Left colon (tissue), 2 donors: ENCODE data around the gene IGF1R. TPM values are rescaled to one million over a fixed set of nuclear protein-coding genes. Genes with fewer than 3 reads are reported as not detected.

Experiments
- ATAC-seq: fragments of 200-7000 bp; cut with Tn5 transposase; one replicate; pipeline ENCODE4 v1.9.1; 2020; ENCODE audit warnings: mild to moderate bottlenecking, moderate library complexity
- DNase-seq, 2 donors: peaks; one replicate each; pipeline ENCODE4 v3.0.0-alpha.2; 2020
- intact Hi-C, 2 donors: fragments of 100-400 bp; cut with DNase I in 1 of 2; cut with micrococcal nuclease in 1 of 2; formaldehyde crosslinking; loops; one replicate each; pipeline versions ENCODE4 v1.11.2 to v1.14.0; 2022; cut with DNase I, micrococcal nuclease
- total RNA-seq, 2 donors: library from RNA; stranded (reverse); fragmentation: NEBNext Ultra II Directional; extraction: Animal tissue kit (Norgen Biotek cat#: 25700); gene quantifications; one replicate each; pipeline ENCODE4 v1.2.1, GENCODE V29; 2021
- donor health status: DM: no; HTN: no; CAD: no.
- donor health status: DM: yes; HTN: yes; CAD: no.

The IGF1R gene
- total RNA-seq, 2 donors from 2014 or later: 40.2 to 42.0 TPM

GRCh38 chr15:98755781-98756180 is 107.4 kb downstream of the IGF1R start:
- ATAC-seq (no peak), DNase-seq (no peak)
- intact Hi-C loops: no loop called here

GRCh38 chr15:98758224-98758623 is 109.9 kb downstream of the IGF1R start:
- DNase-seq: no peak
- no peak for ATAC-seq

GRCh38 chr15:98759277-98759676 is 110.9 kb downstream of the IGF1R start:
- DNase-seq (no peak), ATAC-seq (no peak)
- intact Hi-C loops: no loop called here

More at GRCh38 chr15:98758224-98758623, 109.9 kb downstream of the IGF1R start:
- intact Hi-C loops: no loop called here

- ATAC-seq (peak; percentile 71), DNase-seq (peak in 1 of 2 donors; percentile 29)
- intact Hi-C loops: no loop called here
These were observed 111.9 kb downstream of the IGF1R start for GRCh38 chr15:98760112-98760826.

- no peak for ATAC-seq
- intact Hi-C loops: no loop called here
These were observed 112.6 kb downstream of the IGF1R start for GRCh38 chr15:98760975-98761374.

GRCh38 chr15:98763179-98763578 is 114.8 kb downstream of the IGF1R start:
- intact Hi-C loops: no loop called here
- peak; percentile 50 for ATAC-seq

More at GRCh38 chr15:98760975-98761374, 112.6 kb downstream of the IGF1R start:
- no peak for DNase-seq

GRCh38 chr15:98764291-98764690 is 116.0 kb downstream of the IGF1R start:
- no peak for ATAC-seq
- intact Hi-C loops: no loop called here

More at GRCh38 chr15:98763179-98763578, 114.8 kb downstream of the IGF1R start:
- no peak for DNase-seq

GRCh38 chr15:98765610-98766009 is 117.3 kb downstream of the IGF1R start:
- ATAC-seq: no peak

More at GRCh38 chr15:98764291-98764690, 116.0 kb downstream of the IGF1R start:
- DNase-seq: no peak

GRCh38 chr15:98767692-98768091 is 119.4 kb downstream of the IGF1R start:
- ATAC-seq (no peak), DNase-seq (no peak)
- intact Hi-C loops: no loop called here

More at GRCh38 chr15:98765610-98766009, 117.3 kb downstream of the IGF1R start:
- no peak for DNase-seq
- intact Hi-C loops: no loop called here

GRCh38 chr15:98769867-98770266 is 121.5 kb downstream of the IGF1R start:
- DNase-seq (no peak), ATAC-seq (no peak)
- intact Hi-C loops: loop anchor here in 1 of 2 donors (10.0 kb wide), 3 partner anchors 115 to 245 kb away; no protein-coding TSS in a partner anchor

- intact Hi-C loops: loop anchor here in 1 of 2 donors (10.0 kb wide), 3 partner anchors 116 to 246 kb away; no protein-coding TSS in a partner anchor
These were observed 122.6 kb downstream of the IGF1R start for GRCh38 chr15:98770984-98771383.

GRCh38 chr15:98771541-98771940 is 123.2 kb downstream of the IGF1R start:
- peak; percentile 65 for ATAC-seq
- no peak for DNase-seq
- intact Hi-C loops: loop anchor here in 1 of 2 donors (10.0 kb wide), 3 partner anchors 117 to 247 kb away; no protein-coding TSS in a partner anchor

More at GRCh38 chr15:98770984-98771383, 122.6 kb downstream of the IGF1R start:
- ATAC-seq (peak; percentile 13), DNase-seq (no peak)

- DNase-seq (no peak), ATAC-seq (no peak)
- intact Hi-C loops: loop anchor here in 1 of 2 donors (10.0 kb wide), 3 partner anchors 118 to 248 kb away; no protein-coding TSS in a partner anchor
These were observed 124.6 kb downstream of the IGF1R start for GRCh38 chr15:98772895-98773294.

GRCh38 chr15:98773616-98774015 is 125.3 kb downstream of the IGF1R start:
- no peak for DNase-seq
- intact Hi-C loops: loop anchor here in 1 of 2 donors (10.0 kb wide), 3 partner anchors 119 to 249 kb away; no protein-coding TSS in a partner anchor

GRCh38 chr15:98774756-98775497 is 126.6 kb downstream of the IGF1R start:
- intact Hi-C loops: loop anchor here in 1 of 2 donors (10.0 kb wide), 3 partner anchors 120 to 250 kb away; no protein-coding TSS in a partner anchor
- ATAC-seq (no peak), DNase-seq (no peak)

More at GRCh38 chr15:98773616-98774015, 125.3 kb downstream of the IGF1R start:
- ATAC-seq: no peak

- no peak for DNase-seq
- no peak for ATAC-seq
- intact Hi-C loops: loop anchor here in 1 of 2 donors (10.0 kb wide), 3 partner anchors 121 to 251 kb away; no protein-coding TSS in a partner anchor
These were observed 127.3 kb downstream of the IGF1R start for GRCh38 chr15:98775498-98776230.

- DNase-seq (no peak), ATAC-seq (no peak)
- intact Hi-C loops: loop anchor here in 1 of 2 donors (10.0 kb wide), 3 partner anchors 122 to 252 kb away; no protein-coding TSS in a partner anchor
These were observed 128.4 kb downstream of the IGF1R start for GRCh38 chr15:98776607-98777281.

GRCh38 chr15:98777426-98777825 is 129.1 kb downstream of the IGF1R start:
- ATAC-seq: no peak
- no peak for DNase-seq
- intact Hi-C loops: loop anchor here in 1 of 2 donors (10.0 kb wide), 3 partner anchors 123 to 253 kb away; no protein-coding TSS in a partner anchor
